SK-N-SH treated with all-trans-retinoic acid at 6 μM for 48 hours (cell line): ENCODE data around the gene MET.

Experiments
- ATAC-seq: fragments of 200-7000 bp; cut with Tn5 transposase; 3 replicates; pipeline ENCODE4 v1.9.1; 2020; ENCODE audit warnings: mild to moderate bottlenecking, moderate library complexity
- ARNTL ChIP-seq: fragments of 450-650 bp; formaldehyde crosslinking; IDR thresholded peaks from 2 replicates; pipeline ENCODE4 v1.5.0; 2020; ENCODE audit warnings: low read depth, mild to moderate bottlenecking, moderate library complexity, borderline replicate concordance
- BACH2 ChIP-seq: fragments of 250-450 bp; sonication (Bioruptor Pico); IDR thresholded peaks from 2 replicates; pipeline ENCODE4 v1.9.0; 2021; ENCODE audit warnings: mild to moderate bottlenecking, borderline replicate concordance
- CSDC2 ChIP-seq: fragments of 250-450 bp; sonication (Bioruptor Pico); IDR thresholded peaks from 2 replicates; pipeline ENCODE4 v1.5.0; 2020; ENCODE audit warnings: mild to moderate bottlenecking, moderate library complexity
- GLIS3 ChIP-seq: fragments of 250-450 bp; sonication (Bioruptor Pico); IDR thresholded peaks from 2 replicates; pipeline ENCODE4 v1.5.0; 2020; ENCODE audit warnings: mild to moderate bottlenecking, moderate library complexity
- ISL1 ChIP-seq: fragments of 250-450 bp; sonication (Bioruptor Pico); IDR thresholded peaks from 2 replicates; pipeline ENCODE4 v2.1.2; 2022; ENCODE audit warnings: mild to moderate bottlenecking, moderate library complexity
- OSR1 ChIP-seq: fragments of 250-450 bp; sonication (Bioruptor Pico); IDR thresholded peaks from 2 replicates; pipeline ENCODE4 v1.8.0; 2022; ENCODE audit warnings: moderate library complexity, mild to moderate bottlenecking, inconsistent platforms
- PPARA ChIP-seq: fragments of 250-450 bp; sonication (Bioruptor Pico); IDR thresholded peaks from 2 replicates; pipeline ENCODE4 v1.5.0; 2020; ENCODE audit warnings: mild to moderate bottlenecking, borderline replicate concordance
- RARB ChIP-seq: fragments of 250-450 bp; sonication (Bioruptor Pico); IDR thresholded peaks from 2 replicates; pipeline ENCODE4 v1.8.0; 2021; ENCODE audit warnings: mild to moderate bottlenecking, moderate library complexity
- SNAI2 ChIP-seq: fragments of 250-450 bp; sonication (Bioruptor Pico); IDR thresholded peaks from 2 replicates; pipeline ENCODE4 v1.5.0; 2020; ENCODE audit warnings: mild to moderate bottlenecking, moderate library complexity
- TCF4 ChIP-seq: fragments of 250-450 bp; sonication (Bioruptor Pico); IDR thresholded peaks from 2 replicates; pipeline ENCODE4 v1.8.0; 2021; ENCODE audit warnings: mild to moderate bottlenecking, moderate library complexity, borderline replicate concordance
- TOX ChIP-seq: fragments of 250-450 bp; sonication (Bioruptor Pico); IDR thresholded peaks from 2 replicates; pipeline ENCODE4 v1.8.0; 2021; ENCODE audit warnings: mild to moderate bottlenecking, moderate library complexity, borderline replicate concordance
- ZC3H10 ChIP-seq: fragments of 250-450 bp; sonication (Bioruptor Pico); IDR thresholded peaks from 2 replicates; pipeline ENCODE4 v1.5.1; 2021; ENCODE audit warnings: mild to moderate bottlenecking, moderate library complexity
- ZFP3 ChIP-seq: fragments of 250-450 bp; sonication (Bioruptor Pico); IDR thresholded peaks from 2 replicates; pipeline ENCODE4 v1.5.0; 2020; ENCODE audit warnings: mild to moderate bottlenecking, moderate library complexity
- ZFP30 ChIP-seq: fragments of 450-650 bp; formaldehyde crosslinking; IDR thresholded peaks from 2 replicates; pipeline ENCODE4 v1.5.0; 2022; ENCODE audit warnings: mild to moderate bottlenecking, moderate library complexity
- ZNF565 ChIP-seq: fragments of 450-650 bp; formaldehyde crosslinking; conservative IDR thresholded peaks from 2 replicates; pipeline ENCODE4 v1.5.0; 2020; ENCODE audit warnings: low read depth, mild to moderate bottlenecking, moderate library complexity
- ZNF70 ChIP-seq: fragments of 450-650 bp; formaldehyde crosslinking; IDR thresholded peaks from 2 replicates; pipeline ENCODE4 v1.5.0; 2020; ENCODE audit warnings: mild to moderate bottlenecking, moderate library complexity
- ZNF8 ChIP-seq: fragments of 450-650 bp; formaldehyde crosslinking; IDR thresholded peaks from 2 replicates; pipeline ENCODE4 v1.5.0; 2020; ENCODE audit warnings: mild to moderate bottlenecking, moderate library complexity
- TF ChIP-seq, protein P1 (sequence below): fragments of 250-450 bp; sonication (Bioruptor Pico); IDR thresholded peaks from 2 replicates; pipeline ENCODE4 v1.5.1; 2021; ENCODE audit warnings: mild to moderate bottlenecking, moderate library complexity
- TF ChIP-seq, protein P2 (sequence below): fragments of 250-450 bp; sonication (Bioruptor Pico); IDR thresholded peaks from 2 replicates; pipeline ENCODE4 v1.5.0; 2020; ENCODE audit warnings: mild to moderate bottlenecking, moderate library complexity
- TF ChIP-seq, protein P3 (sequence below): fragments of 250-450 bp; sonication (Bioruptor Pico); IDR thresholded peaks from 2 replicates; pipeline ENCODE4 v1.8.0; 2021; ENCODE audit warnings: low read depth, mild to moderate bottlenecking, moderate library complexity, borderline replicate concordance
- TF ChIP-seq, protein P4 (sequence below): fragments of 250-450 bp; sonication (Bioruptor Pico); IDR thresholded peaks from 2 replicates; pipeline ENCODE4 v1.5.1; 2020; ENCODE audit warnings: low read depth, mild to moderate bottlenecking, moderate library complexity
- TF ChIP-seq, protein P5 (sequence below): fragments of 250-450 bp; sonication (Bioruptor Pico); IDR thresholded peaks from 2 replicates; pipeline ENCODE4 v1.8.0; 2020; ENCODE audit warnings: mild to moderate bottlenecking, moderate library complexity, borderline replicate concordance

The MET gene

DNA sequence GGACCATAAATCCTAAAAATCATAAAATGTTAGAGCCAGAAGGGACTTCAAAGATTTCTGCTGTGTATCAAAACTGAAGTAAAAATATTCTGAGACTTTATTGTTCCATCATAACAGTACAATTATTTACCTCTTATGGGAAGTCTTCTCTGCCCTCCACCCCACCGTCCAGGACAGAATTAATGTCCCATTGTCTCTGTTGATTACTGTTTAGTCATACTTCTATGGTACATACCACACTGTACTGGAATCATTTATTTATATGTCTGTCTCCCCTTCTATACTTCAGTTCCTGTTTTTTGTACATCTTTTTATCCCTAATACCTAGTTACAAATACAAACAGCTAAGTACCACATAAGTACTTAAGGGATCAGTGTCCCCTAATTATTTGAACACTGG lies 98.9 kb downstream of the MET start:
- TF ChIP-seq CSDC2 (CRISPR knock-in tag) (no peak), SNAI2 (CRISPR knock-in tag) (no peak), ZFP3 (CRISPR knock-in tag) (no peak), TOX (CRISPR knock-in tag) (no peak), ZNF70 (CRISPR knock-in tag) (no peak), ISL1 (CRISPR knock-in tag) (no peak), ARNTL (CRISPR knock-in tag) (no peak), ZC3H10 (no peak), PPARA (CRISPR knock-in tag) (no peak), GLIS3 (CRISPR knock-in tag) (no peak), BACH2 (CRISPR knock-in tag) (no peak), ZFP30 (CRISPR knock-in tag) (no peak), TCF4 (CRISPR knock-in tag) (no peak)
- TF ChIP-seq, protein P1, sequence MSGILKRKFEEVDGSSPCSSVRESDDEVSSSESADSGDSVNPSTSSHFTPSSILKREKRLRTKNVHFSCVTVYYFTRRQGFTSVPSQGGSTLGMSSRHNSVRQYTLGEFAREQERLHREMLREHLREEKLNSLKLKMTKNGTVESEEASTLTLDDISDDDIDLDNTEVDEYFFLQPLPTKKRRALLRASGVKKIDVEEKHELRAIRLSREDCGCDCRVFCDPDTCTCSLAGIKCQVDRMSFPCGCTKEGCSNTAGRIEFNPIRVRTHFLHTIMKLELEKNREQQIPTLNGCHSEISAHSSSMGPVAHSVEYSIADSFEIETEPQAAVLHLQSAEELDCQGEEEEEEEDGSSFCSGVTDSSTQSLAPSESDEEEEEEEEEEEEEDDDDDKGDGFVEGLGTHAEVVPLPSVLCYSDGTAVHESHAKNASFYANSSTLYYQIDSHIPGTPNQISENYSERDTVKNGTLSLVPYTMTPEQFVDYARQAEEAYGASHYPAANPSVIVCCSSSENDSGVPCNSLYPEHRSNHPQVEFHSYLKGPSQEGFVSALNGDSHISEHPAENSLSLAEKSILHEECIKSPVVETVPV: no peak
- TF ChIP-seq, protein P2, sequence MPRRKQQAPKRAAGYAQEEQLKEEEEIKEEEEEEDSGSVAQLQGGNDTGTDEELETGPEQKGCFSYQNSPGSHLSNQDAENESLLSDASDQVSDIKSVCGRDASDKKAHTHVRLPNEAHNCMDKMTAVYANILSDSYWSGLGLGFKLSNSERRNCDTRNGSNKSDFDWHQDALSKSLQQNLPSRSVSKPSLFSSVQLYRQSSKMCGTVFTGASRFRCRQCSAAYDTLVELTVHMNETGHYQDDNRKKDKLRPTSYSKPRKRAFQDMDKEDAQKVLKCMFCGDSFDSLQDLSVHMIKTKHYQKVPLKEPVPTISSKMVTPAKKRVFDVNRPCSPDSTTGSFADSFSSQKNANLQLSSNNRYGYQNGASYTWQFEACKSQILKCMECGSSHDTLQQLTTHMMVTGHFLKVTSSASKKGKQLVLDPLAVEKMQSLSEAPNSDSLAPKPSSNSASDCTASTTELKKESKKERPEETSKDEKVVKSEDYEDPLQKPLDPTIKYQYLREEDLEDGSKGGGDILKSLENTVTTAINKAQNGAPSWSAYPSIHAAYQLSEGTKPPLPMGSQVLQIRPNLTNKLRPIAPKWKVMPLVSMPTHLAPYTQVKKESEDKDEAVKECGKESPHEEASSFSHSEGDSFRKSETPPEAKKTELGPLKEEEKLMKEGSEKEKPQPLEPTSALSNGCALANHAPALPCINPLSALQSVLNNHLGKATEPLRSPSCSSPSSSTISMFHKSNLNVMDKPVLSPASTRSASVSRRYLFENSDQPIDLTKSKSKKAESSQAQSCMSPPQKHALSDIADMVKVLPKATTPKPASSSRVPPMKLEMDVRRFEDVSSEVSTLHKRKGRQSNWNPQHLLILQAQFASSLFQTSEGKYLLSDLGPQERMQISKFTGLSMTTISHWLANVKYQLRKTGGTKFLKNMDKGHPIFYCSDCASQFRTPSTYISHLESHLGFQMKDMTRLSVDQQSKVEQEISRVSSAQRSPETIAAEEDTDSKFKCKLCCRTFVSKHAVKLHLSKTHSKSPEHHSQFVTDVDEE: no peak
- TF ChIP-seq, protein P3, sequence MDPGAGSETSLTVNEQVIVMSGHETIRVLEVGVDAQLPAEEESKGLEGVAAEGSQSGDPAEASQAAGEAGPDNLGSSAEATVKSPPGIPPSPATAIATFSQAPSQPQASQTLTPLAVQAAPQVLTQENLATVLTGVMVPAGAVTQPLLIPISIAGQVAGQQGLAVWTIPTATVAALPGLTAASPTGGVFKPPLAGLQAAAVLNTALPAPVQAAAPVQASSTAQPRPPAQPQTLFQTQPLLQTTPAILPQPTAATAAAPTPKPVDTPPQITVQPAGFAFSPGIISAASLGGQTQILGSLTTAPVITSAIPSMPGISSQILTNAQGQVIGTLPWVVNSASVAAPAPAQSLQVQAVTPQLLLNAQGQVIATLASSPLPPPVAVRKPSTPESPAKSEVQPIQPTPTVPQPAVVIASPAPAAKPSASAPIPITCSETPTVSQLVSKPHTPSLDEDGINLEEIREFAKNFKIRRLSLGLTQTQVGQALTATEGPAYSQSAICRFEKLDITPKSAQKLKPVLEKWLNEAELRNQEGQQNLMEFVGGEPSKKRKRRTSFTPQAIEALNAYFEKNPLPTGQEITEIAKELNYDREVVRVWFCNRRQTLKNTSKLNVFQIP (CRISPR knock-in tag): no peak
- TF ChIP-seq, protein P4, sequence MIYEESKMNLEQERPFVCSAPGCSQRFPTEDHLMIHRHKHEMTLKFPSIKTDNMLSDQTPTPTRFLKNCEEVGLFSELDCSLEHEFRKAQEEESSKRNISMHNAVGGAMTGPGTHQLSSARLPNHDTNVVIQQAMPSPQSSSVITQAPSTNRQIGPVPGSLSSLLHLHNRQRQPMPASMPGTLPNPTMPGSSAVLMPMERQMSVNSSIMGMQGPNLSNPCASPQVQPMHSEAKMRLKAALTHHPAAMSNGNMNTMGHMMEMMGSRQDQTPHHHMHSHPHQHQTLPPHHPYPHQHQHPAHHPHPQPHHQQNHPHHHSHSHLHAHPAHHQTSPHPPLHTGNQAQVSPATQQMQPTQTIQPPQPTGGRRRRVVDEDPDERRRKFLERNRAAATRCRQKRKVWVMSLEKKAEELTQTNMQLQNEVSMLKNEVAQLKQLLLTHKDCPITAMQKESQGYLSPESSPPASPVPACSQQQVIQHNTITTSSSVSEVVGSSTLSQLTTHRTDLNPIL (CRISPR knock-in tag): no peak

DNA sequence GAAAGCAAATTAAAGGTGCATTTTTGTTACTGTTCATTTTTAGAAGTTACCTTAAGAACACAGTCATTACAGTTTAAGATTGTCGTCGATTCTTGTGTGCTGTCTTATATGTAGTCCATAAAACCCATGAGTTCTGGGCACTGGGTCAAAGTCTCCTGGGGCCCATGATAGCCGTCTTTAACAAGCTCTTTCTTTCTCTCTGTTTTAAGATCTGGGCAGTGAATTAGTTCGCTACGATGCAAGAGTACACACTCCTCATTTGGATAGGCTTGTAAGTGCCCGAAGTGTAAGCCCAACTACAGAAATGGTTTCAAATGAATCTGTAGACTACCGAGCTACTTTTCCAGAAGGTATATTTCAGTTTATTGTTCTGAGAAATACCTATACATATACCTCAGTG lies 99.6 kb downstream of the MET start:
- ATAC-seq: no peak
- TF ChIP-seq BACH2 (CRISPR knock-in tag): no peak
- no peak for TF ChIP-seq ZFP30 (CRISPR knock-in tag)
- TF ChIP-seq ZNF70 (CRISPR knock-in tag): no peak
- no peak for TF ChIP-seq SNAI2 (CRISPR knock-in tag)
- no peak for TF ChIP-seq CSDC2 (CRISPR knock-in tag)
- no peak for TF ChIP-seq OSR1 (CRISPR knock-in tag)
- no peak for TF ChIP-seq PPARA (CRISPR knock-in tag)
- TF ChIP-seq, protein P3 (CRISPR knock-in tag): no peak
- TF ChIP-seq ZNF565: no peak
- TF ChIP-seq RARB (CRISPR knock-in tag): no peak
- TF ChIP-seq, protein P4 (CRISPR knock-in tag): no peak
- TF ChIP-seq, protein P5, sequence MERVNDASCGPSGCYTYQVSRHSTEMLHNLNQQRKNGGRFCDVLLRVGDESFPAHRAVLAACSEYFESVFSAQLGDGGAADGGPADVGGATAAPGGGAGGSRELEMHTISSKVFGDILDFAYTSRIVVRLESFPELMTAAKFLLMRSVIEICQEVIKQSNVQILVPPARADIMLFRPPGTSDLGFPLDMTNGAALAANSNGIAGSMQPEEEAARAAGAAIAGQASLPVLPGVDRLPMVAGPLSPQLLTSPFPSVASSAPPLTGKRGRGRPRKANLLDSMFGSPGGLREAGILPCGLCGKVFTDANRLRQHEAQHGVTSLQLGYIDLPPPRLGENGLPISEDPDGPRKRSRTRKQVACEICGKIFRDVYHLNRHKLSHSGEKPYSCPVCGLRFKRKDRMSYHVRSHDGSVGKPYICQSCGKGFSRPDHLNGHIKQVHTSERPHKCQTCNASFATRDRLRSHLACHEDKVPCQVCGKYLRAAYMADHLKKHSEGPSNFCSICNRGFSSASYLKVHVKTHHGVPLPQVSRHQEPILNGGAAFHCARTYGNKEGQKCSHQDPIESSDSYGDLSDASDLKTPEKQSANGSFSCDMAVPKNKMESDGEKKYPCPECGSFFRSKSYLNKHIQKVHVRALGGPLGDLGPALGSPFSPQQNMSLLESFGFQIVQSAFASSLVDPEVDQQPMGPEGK (CRISPR knock-in tag): no peak
- TF ChIP-seq ZNF8: no peak
- TF ChIP-seq, protein P1: no peak
- no peak for TF ChIP-seq TCF4 (CRISPR knock-in tag)
- TF ChIP-seq ISL1 (CRISPR knock-in tag): no peak
- TF ChIP-seq TOX (CRISPR knock-in tag): no peak
- TF ChIP-seq ARNTL (CRISPR knock-in tag): no peak

More for the DNA sequence above, 98.9 kb downstream of the MET start:
- ATAC-seq: peak; percentile 22; the same call in 1 of the 3 replicates
